Psoas muscle (tissue), 8 donors: Measurements from ENCODE around the gene C20orf96. TPM values are rescaled to one million over a fixed set of nuclear protein-coding genes. Genes with fewer than 3 reads are reported as not detected.
"Not testable (repeated sequence)": the region's sequence is repeated elsewhere in the genome, so short reads cannot be mapped to it uniquely, and the experiment has no call there.

Experiments used
- ATAC-seq, 4 donors: fragments of 200-7000 bp; cut with Tn5 transposase; one replicate each; pipeline ENCODE4 v1.9.1; 2020; ENCODE audit warnings: moderate library complexity in 3 of 4, mild to moderate bottlenecking in 2 of 4
- DNase-seq, 2 donors: peaks; one replicate each; pipeline ENCODE4 v3.0.0-alpha.2; 2020
- H3K27ac ChIP-seq: fragments of 200-600 bp; one replicate; pipeline ENCODE4 v1.8.0; 2022
- H3K27me3 ChIP-seq, 3 donors: fragments of 200-600 bp in 1 of 3; one replicate each; pipeline versions ENCODE4 v1.6.1 to v1.8.0; 2013 to 2022; ENCODE audit warnings: low read length in 2 of 3, mild to moderate bottlenecking in 2 of 3, moderate library complexity in 1 of 3; ENCODE audit not compliant: insufficient read depth in 3 of 3
- H3K36me3 ChIP-seq, 2 donors: fragments of 200-600 bp in 1 of 2; one replicate each; pipeline versions ENCODE4 v1.6.1 to v1.8.0; 2013 to 2022; ENCODE audit warnings: low read depth in 1 of 2, mild to moderate bottlenecking in 1 of 2, moderate library complexity in 1 of 2; ENCODE audit not compliant: insufficient read depth in 1 of 2
- H3K4me1 ChIP-seq: fragments of 200-600 bp; one replicate; pipeline ENCODE4 v1.8.0; 2022
- H3K4me3 ChIP-seq: fragments of 200-600 bp; one replicate; pipeline ENCODE4 v1.8.0; 2022; ENCODE audit warnings: mild to moderate bottlenecking
- H3K9me3 ChIP-seq: fragments of 200-600 bp; one replicate; pipeline ENCODE4 v1.8.0; 2022
- CTCF ChIP-seq: fragments of 200-600 bp; IDR thresholded peaks from one replicate; pipeline ENCODE4 v1.8.0; 2022; ENCODE audit warnings: antibody characterized with exemption
- WGBS, 3 donors: extraction: QIAGEN DNeasy Blood & Tissue Kit; methylation state at CpG; one replicate each; pipeline versions ENCODE4 v1.1.6 to v1.1.7; 2013; 5-methylcytosine and 5-hydroxymethylcytosine counted together
- intact Hi-C, 2 donors: fragments of 100-400 bp; cut with DNase I; formaldehyde crosslinking; loops; one replicate each; pipeline versions ENCODE4 v1.11.0 to v1.14.2; 2022
- long read RNA-seq, 2 donors: library from polyadenylated mRNA; unstranded; transcript quantifications; one replicate each; pipeline ENCODE4 v2.0.0, GENCODE V29; 2021
- polyA plus RNA-seq, 3 donors: library from polyadenylated mRNA; stranded (reverse); fragments of 200-250 nt; gene quantifications; one replicate each; pipeline ENCODE4 v1.2.3, GENCODE V29; 2013
- total RNA-seq, 4 donors: library from RNA; stranded (reverse); fragmentation: NEBNext Ultra II Directional in 2 of 4; extraction: Animal tissue kit (Norgen Biotek cat#: 25700) in 2 of 4; gene quantifications; one replicate each; pipeline versions ENCODE4 v1.2.1 to v1.2.4, GENCODE V29; 2021 to 2023
- donor health status: healthy with polysubstance abuse.
- donor health status: DM: no; HTN: no; CAD: no; lungs with moderate emphysema.
- donor health status: Bipolar disorder and iron deficiency.
- donor health status: healthy.
- donor health status: DM: yes; HTN: yes; CAD: no.
- donor health status: DM: no; HTN: no; CAD: no.
- donor health status: DM: no; HTN: no; CAD: no.
- donor health status: DM: yes; HTN: yes; CAD: no.

The C20orf96 gene
- total RNA-seq (1 to 10 TPM; 1.0 to 2.1 (median 1.5) TPM), polyA plus RNA-seq (1 to 10 TPM; 1.3 to 2.1 (median 1.9) TPM)
- long read RNA-seq, donor 1, partial matches to known transcripts, result 1 of 1 reads
- long read RNA-seq, donor 1, other reads (novel, unspliced or antisense), result 0 of 1 reads
- long read RNA-seq, donor 2, result 0 reads

GRCh38 chr20:290084-290831, at the start of gene C20orf96:
Gene C20orf96 (minus strand): TSS chr20:290750. CDS start chr20:290610, 140 bp downstream.
- H3K4me1 ChIP-seq, result peaks cover 6% of the 10 kb centered on the region
- peak within 1 kb of the TSS; percentile 66 for H3K27ac ChIP-seq
- intact Hi-C loops, result no loop called here
- no peaks in the 10 kb centered on the region for H3K27me3 ChIP-seq
- peak; percentile 35 for TF ChIP-seq CTCF
- peak within 1 kb of the TSS; percentile 74 for H3K4me3 ChIP-seq
- WGBS, 3 donors, result 0 to 1% (median 0%) methylated on average over 43 of the region's 43 CpGs
- ATAC-seq (peak; percentile 93 to 99 (median 98)), DNase-seq (peak; percentile 91 to 95)
- H3K9me3 ChIP-seq, result peaks cover 2% of the 10 kb centered on the region
- H3K36me3 ChIP-seq, result no peaks in the 10 kb centered on the region

GRCh38 chr20:336040-336439, 45.5 kb upstream of the C20orf96 start:
- not testable (repeated sequence) for H3K27me3 ChIP-seq, H3K4me3 ChIP-seq, H3K9me3 ChIP-seq, H3K36me3 ChIP-seq, ATAC-seq, H3K4me1 ChIP-seq, DNase-seq, H3K27ac ChIP-seq
- intact Hi-C loops, result loop anchor here in 1 of 2 donors (10.0 kb wide), 1 partner anchor 61 kb away; no protein-coding TSS in a partner anchor
- WGBS, 3 donors, result 86 to 90% (median 90%) methylated on average over 1 of the region's 1 CpG

- no peaks in the 10 kb centered on the region for H3K4me1 ChIP-seq
- ATAC-seq (no peak), DNase-seq (no peak)
- no peaks in the 10 kb centered on the region for H3K9me3 ChIP-seq
- WGBS, 3 donors, result 95 to 97% (median 97%) methylated on average over 8 of the region's 8 CpGs
- H3K27ac ChIP-seq, result no peak overlapping the region
- H3K4me3 ChIP-seq, result no peak overlapping the region
- no peaks in the 10 kb centered on the region for H3K27me3 ChIP-seq
- no peak for TF ChIP-seq CTCF
- intact Hi-C loops, result loop anchor here in 1 of 2 donors (5.0 to 10.0 kb wide), 2 partner anchors 60 to 127 kb away; no protein-coding TSS in a partner anchor
- no peaks in the 10 kb centered on the region for H3K36me3 ChIP-seq
Observed at GRCh38 chr20:334578-334977, 44.0 kb upstream of the C20orf96 start.

- 45 to 55% (median 46%) methylated on average over 16 of the region's 16 CpGs for WGBS, 3 donors
- intact Hi-C loops, result loop anchor here in 1 of 2 donors (5.0 to 10.0 kb wide), 2 partner anchors 56 to 123 kb away; no protein-coding TSS in a partner anchor
Observed at GRCh38 chr20:330233-331149, 39.9 kb upstream of the C20orf96 start.

More at GRCh38 chr20:330233-331149, 39.9 kb upstream of the C20orf96 start:
- Histone ChIP-seq H3K4me3 (no peak overlapping the region), H3K36me3 (no peaks in the 10 kb centered on the region), H3K27me3 (no peaks in the 10 kb centered on the region), H3K4me1 (no peaks in the 10 kb centered on the region), H3K27ac (no peak overlapping the region), H3K9me3 (no peaks in the 10 kb centered on the region)
- ATAC-seq, result peak; percentile 48 to 74 (median 63)
- peak; percentile 78 for TF ChIP-seq CTCF
- DNase-seq, result peak; percentile 39 to 56
